ENCODE results near the gene PRMT9.
A peak's percentile ranks its signal among the peaks of the same experiment; 100 is the strongest.

Gene PRMT9

GRCh38 chr4:147683717-147684700 is at the start of gene PRMT9:
PRMT9 (minus strand) TSS chr4:147684163; CDS start chr4:147683987, 176 bp downstream.
- DNase-seq = peak; percentile 79 to 81

- DNase-seq = no peak
These were observed 48.7 kb upstream of the PRMT9 start for GRCh38 chr4:147732518-147733235.

- peak in 1 of 2 donors; percentile 37 for DNase-seq
These were observed 47.9 kb upstream of the PRMT9 start, which contains the start of gene ARHGAP10 for GRCh38 chr4:147731580-147732517. ARHGAP10 (plus strand) TSS chr4:147732088; CDS start chr4:147732302, 214 bp downstream.

- DNase-seq = no peak
These were observed 46.4 kb upstream of the PRMT9 start for GRCh38 chr4:147730333-147730732.

GRCh38 chr4:147727476-147728028 is 43.6 kb upstream of the PRMT9 start:
- DNase-seq = no peak

GRCh38 chr4:147725673-147726072 is 41.7 kb upstream of the PRMT9 start:
- DNase-seq = no peak

- no peak for DNase-seq
These were observed 40.7 kb upstream of the PRMT9 start for GRCh38 chr4:147724468-147725201.

- DNase-seq = no peak
These were observed 39.4 kb upstream of the PRMT9 start for GRCh38 chr4:147723326-147723725.

- no peak for DNase-seq
These were observed 33.9 kb upstream of the PRMT9 start for GRCh38 chr4:147717878-147718277.

- no peak for DNase-seq
These were observed 30.8 kb upstream of the PRMT9 start for GRCh38 chr4:147714575-147715401.

- no peak for DNase-seq
These were observed 26.0 kb upstream of the PRMT9 start for GRCh38 chr4:147709999-147710398.

GRCh38 chr4:147707892-147708672 is 24.1 kb upstream of the PRMT9 start:
- peak; percentile 6 to 22 for DNase-seq

- no peak for DNase-seq
These were observed 20.9 kb upstream of the PRMT9 start for GRCh38 chr4:147704846-147705245.

- DNase-seq = no peak
These were observed 12.9 kb upstream of the PRMT9 start for GRCh38 chr4:147696866-147697265.

- DNase-seq = no peak
These were observed 9.3 kb upstream of the PRMT9 start for GRCh38 chr4:147693218-147693617.

GRCh38 chr4:147691820-147692219 is 7.9 kb upstream of the PRMT9 start:
- no peak for DNase-seq

GRCh38 chr4:147689067-147689466 is 5.1 kb upstream of the PRMT9 start:
- DNase-seq = no peak

GRCh38 chr4:147683188-147683591 is 773 bp downstream of the PRMT9 start:
- peak in 1 of 2 donors; percentile 11 for DNase-seq

GRCh38 chr4:147682755-147683154 is 1.2 kb downstream of the PRMT9 start:
- no peak for DNase-seq
